ENCODE data around the gene ACOX3. TPM values are rescaled to one million over a fixed set of nuclear protein-coding genes. Genes with fewer than 3 reads are reported as not detected.

Gene ACOX3
- total RNA-seq, 1 donor from 2014 or later = 74.5 TPM

DNA sequence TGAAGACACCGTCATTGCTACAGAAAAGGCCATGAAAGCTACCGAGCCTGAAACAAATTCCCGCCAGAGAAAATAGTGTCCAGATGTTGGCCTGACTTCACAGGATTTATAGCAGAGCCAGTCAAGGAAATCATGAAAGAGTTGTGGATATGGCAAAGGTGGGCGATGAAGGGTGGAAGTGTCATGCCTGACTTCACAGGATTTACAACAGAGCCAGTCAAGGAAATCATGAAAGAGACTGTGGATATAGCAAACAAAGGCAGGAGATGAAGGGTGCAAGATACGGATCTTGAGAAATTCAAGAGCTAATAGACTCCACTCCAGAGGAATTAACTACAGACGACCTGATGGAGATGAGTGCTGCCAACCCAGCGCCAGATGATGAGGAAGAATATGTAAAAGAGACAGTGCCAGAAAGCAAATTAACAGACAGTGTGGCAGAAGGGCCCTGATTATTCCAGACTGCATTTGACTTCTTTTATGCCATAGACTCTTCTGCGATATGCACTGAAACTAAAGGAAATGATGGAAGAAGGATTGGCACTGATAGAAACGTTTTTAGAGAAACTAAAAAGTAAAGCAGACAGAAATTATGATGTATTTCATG is 17.2 kb upstream of the ACOX3 start:
- TF ChIP-seq, protein P1, sequence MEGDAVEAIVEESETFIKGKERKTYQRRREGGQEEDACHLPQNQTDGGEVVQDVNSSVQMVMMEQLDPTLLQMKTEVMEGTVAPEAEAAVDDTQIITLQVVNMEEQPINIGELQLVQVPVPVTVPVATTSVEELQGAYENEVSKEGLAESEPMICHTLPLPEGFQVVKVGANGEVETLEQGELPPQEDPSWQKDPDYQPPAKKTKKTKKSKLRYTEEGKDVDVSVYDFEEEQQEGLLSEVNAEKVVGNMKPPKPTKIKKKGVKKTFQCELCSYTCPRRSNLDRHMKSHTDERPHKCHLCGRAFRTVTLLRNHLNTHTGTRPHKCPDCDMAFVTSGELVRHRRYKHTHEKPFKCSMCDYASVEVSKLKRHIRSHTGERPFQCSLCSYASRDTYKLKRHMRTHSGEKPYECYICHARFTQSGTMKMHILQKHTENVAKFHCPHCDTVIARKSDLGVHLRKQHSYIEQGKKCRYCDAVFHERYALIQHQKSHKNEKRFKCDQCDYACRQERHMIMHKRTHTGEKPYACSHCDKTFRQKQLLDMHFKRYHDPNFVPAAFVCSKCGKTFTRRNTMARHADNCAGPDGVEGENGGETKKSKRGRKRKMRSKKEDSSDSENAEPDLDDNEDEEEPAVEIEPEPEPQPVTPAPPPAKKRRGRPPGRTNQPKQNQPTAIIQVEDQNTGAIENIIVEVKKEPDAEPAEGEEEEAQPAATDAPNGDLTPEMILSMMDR (IDR thresholded peaks at IDR 0.05) = no peak

GRCh38 chr4:8453957-8454356 is 13.4 kb upstream of the ACOX3 start:
- no peak for DNase-seq (ENCODE audit: low spot score in 2 of 2)
- Histone ChIP-seq H3K36me3 (peaks cover 68 to 87% of the 10 kb centered on the region in 2 donors), H3K4me3 (no peak overlapping the region), H3K4me1 (no peaks in the 10 kb centered on the region), H3K27me3 (no peaks in the 10 kb centered on the region), H3K9me3 (no peaks in the 10 kb centered on the region), H3K27ac (no peak overlapping the region)
- intact Hi-C loops (cut with DNase I) = no loop called here
- TF ChIP-seq, protein P1 (IDR thresholded peaks at IDR 0.05) = no peak

More for the DNA sequence above, 17.2 kb upstream of the ACOX3 start:
- intact Hi-C loops (cut with DNase I) = no loop called here
- Histone ChIP-seq H3K27me3 (no peaks in the 10 kb centered on the region), H3K36me3 (peaks cover 62 to 85% of the 10 kb centered on the region in 2 donors), H3K9me3 (no peaks in the 10 kb centered on the region), H3K4me1 (no peaks in the 10 kb centered on the region), H3K27ac (no peak overlapping the region), H3K4me3 (no peak overlapping the region)
- DNase-seq (ENCODE audit: low spot score in 2 of 2) = no peak

DNA sequence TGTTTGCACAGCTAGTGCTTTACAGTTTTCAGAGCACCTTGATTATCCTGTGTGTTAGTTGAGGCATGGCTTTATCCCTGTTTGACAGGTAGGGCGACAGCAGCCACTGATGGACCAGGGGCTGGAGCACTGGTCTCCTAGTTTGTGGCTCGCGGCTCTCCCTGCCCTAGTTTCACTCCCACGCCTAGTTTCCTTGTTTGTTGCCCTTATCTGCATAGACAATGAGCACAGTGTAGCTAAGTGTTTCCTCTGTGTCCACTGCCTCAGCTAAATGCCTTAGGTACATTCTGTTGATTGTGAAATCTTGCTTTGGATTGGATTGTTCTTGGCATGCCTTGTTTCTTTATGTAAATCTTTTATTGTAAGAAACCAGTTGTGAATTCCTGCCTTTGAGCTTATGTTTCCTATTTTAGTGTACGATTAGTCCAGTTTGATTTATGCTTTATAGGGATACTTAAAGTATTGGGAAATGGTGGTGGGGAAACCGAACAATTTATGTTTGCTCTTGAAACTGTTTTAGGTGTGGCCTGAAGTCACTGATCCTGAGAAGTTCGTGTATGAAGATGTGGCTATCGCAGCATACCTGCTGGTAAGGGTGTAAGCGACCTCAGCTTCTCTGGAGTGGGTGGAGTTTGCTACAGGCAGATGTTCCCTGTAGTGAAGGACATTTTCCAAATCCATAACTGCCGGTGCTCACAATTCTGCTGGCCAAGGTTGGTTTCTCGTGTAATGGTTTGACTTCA is 11.1 kb upstream of the ACOX3 start:
- no peak overlapping the region for H3K27ac ChIP-seq

DNA sequence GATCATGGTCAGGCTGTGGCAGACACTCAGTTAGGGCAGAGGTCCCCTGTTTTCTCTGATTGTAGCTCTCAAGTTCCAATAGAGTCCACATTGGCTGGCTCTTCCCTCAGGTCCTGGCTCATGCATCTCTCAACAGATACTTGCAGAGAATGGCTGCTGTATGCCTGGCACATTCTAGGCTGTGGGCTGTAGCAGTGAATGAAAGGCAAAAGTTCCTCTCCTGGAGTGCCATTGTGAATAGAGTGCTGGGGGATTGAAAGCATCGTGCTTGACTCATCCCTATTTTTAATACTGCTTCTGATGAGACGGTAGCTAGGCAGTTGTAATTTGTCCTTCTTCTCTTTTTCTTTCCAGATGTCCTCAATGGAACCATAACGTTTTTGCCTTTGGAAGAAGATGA is 5.6 kb upstream of the ACOX3 start:
- Histone ChIP-seq H3K4me1 (peaks cover 4 to 21% of the 10 kb centered on the region in 2 donors), H3K27me3 (no peaks in the 10 kb centered on the region), H3K4me3 (no peak overlapping the region), H3K36me3 (peaks cover 19 to 46% of the 10 kb centered on the region in 2 donors), H3K9me3 (no peaks in the 10 kb centered on the region), H3K27ac (no peak overlapping the region)
- TF ChIP-seq, protein P1 (IDR thresholded peaks at IDR 0.05) = no peak
- DNase-seq (ENCODE audit: low spot score in 2 of 2) = no peak
- intact Hi-C loops (cut with DNase I) = no loop called here

More for the DNA sequence above, 11.1 kb upstream of the ACOX3 start:
- Histone ChIP-seq H3K4me3 (no peak overlapping the region), H3K36me3 (peaks cover 65 to 97% of the 10 kb centered on the region in 2 donors), H3K4me1 (no peaks in the 10 kb centered on the region), H3K9me3 (no peaks in the 10 kb centered on the region), H3K27me3 (no peaks in the 10 kb centered on the region)
- no peak for DNase-seq (ENCODE audit: low spot score in 2 of 2)
- TF ChIP-seq, protein P1 (IDR thresholded peaks at IDR 0.05) = no peak
- intact Hi-C loops (cut with DNase I) = no loop called here

- no peaks in the 10 kb centered on the region for H3K9me3 ChIP-seq
- no peaks in the 10 kb centered on the region for H3K27me3 ChIP-seq
- no peak overlapping the region for H3K4me3 ChIP-seq
- intact Hi-C loops (cut with DNase I) = no loop called here
- TF ChIP-seq, protein P1 (IDR thresholded peaks at IDR 0.05) = no peak
- DNase-seq (ENCODE audit: low spot score in 2 of 2) = no peak
- peaks cover 7 to 28% of the 10 kb centered on the region in 2 donors for H3K4me1 ChIP-seq
- H3K27ac ChIP-seq = no peak overlapping the region
- peaks cover 9 to 26% of the 10 kb centered on the region in 2 donors for H3K36me3 ChIP-seq
These were observed 3.3 kb upstream of the ACOX3 start for GRCh38 chr4:8443801-8444200.

Measured in ascending aorta (tissue), 2 donors.